LHCN-M2 (cell line): ENCODE data around the gene ZNF555. TPM values are rescaled to one million over a fixed set of nuclear protein-coding genes. Genes with fewer than 3 reads are reported as not detected.
A peak's percentile ranks its signal among the peaks of the same experiment; 100 is the strongest.

Source experiments
- DNase-seq: peaks from one replicate; pipeline ENCODE4 v3.0.0-alpha.2; 2012; ENCODE audit warnings: low read depth
- total RNA-seq: library from RNA; depleted of rRNA; stranded (reverse); fragments of >200 nt; gene quantifications from 2 replicates; pipeline ENCODE4 v1.2.3, GENCODE V29; 2014

The ZNF555 gene
- total RNA-seq, 1 experiment from 2014 or later: 7.7 TPM

DNA sequence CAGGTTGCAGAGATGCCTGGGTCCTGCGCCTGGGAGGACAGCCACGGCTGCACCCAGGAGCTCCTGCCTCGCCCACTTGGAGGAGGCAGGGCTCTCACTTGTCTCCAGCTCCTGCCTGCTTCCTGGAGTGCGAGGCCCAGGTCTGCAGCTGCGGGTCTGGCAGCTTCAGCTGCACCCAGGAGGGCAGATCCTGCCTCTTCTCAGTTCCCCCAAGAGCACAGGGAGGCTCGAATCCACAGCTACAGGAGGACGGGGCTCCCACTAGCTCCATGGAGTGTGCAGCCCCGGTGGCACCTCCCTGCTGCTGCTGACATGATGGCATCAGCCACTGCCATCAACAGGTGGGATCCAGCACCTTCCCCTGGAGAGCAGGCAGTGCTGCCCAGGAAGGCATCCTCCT is 17.1 kb upstream of the ZNF555 start:
- DNase-seq: no peak

DNA sequence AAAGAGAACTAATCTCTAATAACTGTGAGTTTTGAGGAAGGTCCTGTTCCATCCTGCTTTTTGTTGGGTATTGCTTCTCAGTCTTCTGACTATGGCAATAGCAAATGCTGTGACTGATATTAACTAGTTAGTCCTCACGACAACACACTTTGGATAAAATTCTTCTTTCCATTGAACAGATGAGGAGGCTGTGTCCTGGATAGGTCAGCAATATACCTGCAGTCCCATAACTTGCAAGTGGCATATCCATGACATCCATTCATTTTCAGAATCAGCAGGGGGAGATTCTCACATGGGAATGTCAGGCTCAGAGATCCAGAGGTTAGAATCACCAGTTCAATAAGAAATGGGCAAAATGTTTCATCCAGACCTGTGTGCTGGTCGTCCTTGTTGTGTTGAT is 14.3 kb upstream of the ZNF555 start:
- no peak for DNase-seq

DNA sequence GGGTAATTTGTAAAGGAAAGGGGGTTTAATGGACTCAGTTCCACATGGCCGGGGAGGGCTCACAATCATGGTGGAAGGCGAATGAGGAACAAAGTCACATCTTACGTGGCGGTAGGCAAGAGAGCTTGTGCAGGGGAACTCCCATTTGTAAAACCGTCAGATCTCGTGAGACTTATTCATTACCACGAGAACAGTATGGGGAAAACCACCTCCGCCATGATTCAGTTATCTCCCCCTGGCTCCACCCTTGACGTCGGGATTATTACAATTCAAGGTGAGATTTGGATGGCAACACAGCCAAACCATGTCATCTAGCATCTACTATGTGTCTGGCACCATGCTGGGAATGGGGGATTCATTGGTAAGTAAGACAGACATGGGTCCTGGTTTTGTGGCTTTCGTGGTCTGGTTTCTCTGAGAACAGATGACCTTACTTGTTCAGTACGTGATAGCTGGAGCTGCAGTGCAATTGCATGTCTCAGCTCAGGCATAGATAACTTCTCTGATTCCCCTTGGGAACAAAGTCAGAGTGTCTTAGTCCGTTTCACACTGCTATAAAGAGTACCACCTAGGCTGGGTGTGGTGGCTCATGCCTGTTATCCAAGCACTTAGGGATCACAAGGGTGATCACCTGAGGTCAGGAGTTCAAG is 13.3 kb upstream of the ZNF555 start:
- no peak for DNase-seq

DNA sequence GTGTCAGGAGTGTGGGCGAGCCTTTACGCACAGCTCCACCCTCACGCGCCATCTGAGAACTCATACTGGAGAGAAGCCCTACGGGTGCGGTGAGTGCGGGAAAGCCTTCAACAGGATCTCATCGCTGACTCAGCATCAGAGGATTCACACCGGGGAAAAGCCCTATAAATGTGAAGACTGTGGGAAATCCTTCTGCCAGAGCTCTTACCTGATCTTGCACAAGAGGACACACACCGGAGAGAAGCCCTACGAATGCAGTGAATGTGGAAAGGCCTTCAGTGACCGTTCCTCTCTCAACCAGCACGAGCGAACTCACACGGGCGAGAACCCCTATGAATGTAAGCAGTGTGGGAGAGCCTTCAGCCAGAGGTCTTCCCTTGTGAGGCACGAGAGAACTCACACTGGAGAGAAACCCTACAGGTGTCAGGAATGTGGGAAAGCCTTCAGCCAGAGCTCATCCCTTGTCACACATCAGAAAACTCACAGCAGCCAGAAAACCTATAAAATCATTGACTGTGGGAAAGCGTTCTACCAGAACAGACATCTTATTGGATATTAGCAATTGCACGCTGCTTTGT is 6.9 kb upstream of the ZNF555 start:
- DNase-seq: no peak

DNA sequence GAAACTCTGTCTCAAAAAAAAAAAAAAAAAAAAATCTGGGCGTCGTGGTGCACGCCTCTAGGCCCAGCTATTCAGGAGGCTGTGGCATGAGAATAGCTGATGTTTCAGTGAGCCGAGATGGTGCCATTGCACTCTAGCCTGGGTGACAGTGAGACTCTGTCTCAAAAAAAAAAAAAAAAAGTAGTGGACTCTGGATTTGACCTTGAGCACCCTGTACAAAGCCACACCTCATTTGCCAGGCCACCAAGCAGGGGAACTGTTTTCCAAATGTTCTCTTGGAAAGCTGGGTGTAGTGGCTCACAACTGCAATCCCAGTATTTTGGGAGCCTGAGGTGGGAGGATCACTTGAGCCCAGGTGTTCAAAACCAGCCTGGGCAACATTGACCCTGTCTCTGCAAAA is 3.8 kb upstream of the ZNF555 start:
- DNase-seq: no peak

DNA sequence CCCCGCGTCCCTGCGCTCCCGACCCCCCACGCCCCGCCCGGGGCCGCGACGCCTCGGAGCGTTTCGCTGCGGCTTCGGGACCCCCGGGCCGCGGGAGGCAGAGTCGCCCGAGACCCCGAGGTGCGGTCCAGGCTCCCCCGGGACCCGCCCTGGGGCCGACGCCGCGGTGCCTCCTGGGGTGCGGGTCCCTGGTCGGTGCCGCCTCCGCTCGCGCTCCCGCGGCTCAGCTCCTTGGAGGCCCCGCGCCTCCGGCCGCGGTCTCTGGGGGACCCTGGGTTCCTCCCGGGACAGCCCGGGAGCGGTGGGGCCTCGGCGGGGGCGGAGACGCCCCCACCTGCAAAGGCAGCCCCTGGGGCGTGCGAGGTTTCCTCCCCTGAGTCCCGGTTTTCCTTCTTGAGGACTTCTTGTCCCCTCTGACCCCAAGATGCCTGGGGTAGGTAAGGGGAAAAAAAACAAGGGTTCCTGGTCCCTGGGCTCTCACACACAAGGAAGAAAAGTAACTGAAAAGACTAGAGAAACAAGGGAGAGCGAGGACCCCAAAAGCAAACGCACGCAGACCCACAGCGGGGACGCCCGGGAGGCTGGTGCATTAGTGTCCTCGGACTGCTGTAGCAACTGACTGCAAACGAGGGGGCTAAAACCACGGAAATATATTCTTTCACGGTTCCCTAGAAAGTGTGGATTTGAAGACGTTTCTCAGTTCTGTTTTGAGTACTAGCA is 740 bp downstream of the ZNF555 start:
- no peak for DNase-seq

DNA sequence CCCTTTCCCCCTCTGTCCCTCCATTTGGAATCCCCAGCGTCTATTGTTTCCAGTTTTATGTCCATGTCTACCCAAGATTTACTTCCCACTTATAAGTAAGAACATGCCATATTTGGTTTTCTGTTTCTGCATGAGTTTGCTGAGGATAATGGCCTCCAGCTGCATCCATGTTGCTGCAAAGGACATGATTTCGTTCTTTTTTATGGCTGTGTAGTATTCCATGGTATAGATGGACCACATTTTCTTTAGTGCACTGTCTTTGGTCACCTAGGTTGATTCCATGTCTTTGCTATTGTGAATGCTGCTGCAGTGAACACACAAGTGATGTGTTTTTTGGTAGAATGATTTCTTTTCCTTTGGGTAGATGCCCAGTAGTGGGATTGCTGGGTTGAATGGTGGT is 3.8 kb downstream of the ZNF555 start:
- no peak for DNase-seq

DNA sequence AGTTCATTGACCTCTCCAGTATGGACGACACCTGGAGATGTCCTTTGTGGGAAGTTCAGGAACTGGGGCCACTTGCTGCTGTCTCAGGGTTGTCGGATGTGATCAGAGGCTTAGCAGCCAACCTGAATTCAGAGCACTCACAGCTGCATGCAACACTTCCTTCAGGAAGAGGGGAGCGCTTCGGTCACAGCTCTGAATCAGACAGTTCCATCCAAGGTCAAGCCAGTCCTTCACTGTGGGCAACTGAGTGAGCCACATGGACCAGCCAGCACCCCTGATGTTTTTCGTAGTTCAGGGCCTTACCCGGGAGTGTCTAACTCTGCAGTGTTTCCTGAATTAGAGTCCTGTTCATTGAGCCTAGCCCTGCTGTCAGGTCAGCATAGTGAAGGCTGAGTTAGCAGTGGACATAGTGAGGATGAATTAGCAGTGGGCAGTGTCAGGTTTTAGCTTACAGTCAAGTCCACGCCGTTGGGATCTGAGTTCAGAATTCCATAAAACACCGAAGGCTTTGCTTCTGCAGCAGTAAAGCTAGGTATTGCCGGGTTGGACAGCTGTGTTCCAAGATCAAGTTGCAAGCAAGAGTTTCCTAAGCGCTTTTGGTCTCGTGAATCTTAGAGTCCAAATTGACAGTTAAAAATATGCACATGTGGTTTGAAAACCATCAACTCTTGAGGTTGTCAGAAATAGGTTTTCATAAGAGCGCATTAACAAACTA is 5.1 kb downstream of the ZNF555 start:
- DNase-seq: peak; percentile 89

DNA sequence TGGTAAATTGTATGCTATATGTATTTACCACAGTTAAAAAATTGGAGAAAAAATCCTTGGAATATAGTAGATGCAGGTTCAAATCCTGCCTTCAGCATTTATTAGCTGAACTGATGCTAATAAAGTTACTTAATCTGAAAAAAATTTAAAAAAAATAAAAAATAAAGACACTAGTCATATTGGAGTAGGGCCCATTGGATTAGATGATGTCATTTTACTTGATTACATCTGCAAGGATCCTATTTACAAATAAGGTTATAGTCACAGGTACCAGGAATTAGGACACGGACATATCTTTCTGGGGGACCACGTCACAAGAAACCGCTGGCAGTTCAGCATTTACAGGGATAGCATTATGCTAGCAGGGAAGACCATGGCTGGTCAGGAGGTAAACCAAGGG is 6.2 kb downstream of the ZNF555 start:
- no peak for DNase-seq

DNA sequence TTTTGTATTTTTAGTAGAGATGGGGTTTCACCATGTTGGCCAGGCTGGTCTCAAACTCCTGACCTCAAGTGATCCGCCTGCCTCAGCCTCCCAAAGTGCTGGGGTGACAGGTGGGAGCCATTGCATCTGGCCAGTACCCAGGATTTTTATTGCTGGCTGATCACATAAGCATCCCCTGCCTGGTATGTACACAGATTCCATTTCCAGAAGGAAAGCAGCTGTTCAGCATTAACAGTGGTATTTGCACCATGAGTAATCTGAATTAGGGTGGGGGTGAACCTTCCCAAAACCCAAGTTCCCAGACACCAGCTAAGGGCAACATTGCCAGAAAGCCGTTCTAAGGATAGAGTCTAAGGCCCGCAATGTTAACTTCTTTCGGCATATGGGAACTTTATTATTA is 7.3 kb downstream of the ZNF555 start:
- DNase-seq: peak; percentile 96

DNA sequence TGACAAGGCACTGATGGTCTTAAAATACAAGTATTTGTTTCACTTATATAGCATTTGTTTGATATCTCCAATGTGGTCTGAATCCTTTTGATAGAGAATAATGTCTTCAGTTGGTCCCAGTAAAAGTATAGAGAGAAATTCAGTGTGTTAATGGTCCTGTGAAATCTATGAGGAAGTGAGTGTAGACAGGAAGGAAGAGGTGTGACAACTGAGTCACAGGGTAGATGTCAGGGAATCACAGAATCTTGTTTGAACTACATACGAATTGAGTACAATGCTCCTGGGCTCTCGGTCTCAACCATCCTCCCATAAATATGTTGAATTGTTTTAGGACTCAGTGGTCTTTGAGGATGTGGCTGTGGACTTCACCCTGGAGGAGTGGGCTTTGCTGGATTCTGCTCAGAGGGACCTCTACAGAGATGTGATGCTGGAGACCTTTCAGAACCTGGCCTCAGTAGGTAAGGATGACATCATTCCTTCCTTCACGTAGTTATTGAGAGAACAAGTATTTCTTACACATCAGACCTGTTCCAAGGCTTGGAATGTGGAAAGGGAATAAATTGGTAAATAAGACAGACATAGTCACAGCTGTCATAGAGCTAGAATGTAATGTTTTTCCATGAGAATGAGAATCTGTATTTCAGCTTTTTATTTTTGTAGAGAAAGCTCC is 9.1 kb downstream of the ZNF555 start:
- no peak for DNase-seq

DNA sequence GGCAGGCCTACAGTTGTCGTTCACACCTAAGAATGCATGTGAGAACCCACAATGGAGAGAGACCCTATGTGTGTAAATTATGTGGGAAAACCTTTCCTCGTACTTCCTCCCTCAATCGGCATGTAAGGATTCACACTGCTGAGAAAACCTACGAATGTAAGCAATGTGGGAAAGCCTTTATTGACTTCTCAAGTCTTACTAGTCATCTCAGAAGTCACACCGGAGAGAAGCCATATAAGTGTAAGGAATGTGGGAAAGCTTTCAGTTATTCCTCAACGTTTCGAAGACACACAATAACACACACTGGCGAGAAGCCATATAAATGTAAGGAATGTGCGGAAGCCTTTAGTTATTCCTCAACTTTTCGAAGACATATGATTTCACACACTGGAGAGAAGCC is 11.3 kb downstream of the ZNF555 start:
- DNase-seq: no peak

DNA sequence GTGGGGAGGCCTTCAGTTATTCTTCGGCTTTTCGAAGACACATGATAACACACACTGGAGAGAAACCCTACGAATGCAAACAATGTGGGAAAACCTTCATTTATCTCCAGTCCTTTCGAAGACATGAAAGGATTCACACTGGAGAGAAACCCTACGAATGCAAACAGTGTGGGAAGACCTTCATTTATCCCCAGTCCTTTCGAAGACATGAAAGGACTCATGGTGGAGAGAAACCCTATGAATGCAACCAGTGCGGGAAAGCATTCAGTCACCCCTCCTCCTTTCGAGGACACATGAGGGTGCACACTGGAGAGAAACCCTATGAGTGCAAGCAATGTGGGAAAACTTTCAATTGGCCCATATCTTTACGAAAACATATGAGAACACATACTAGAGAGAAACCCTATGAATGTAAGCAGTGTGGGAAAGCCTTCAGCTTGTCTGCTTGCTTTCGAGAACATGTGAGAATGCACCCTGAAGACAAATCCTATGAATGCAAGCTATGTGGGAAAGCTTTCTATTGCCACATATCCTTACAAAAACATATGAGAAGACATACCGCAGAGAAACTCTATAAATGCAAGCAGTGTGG is 11.8 kb downstream of the ZNF555 start:
- peak; percentile 9 for DNase-seq

DNA sequence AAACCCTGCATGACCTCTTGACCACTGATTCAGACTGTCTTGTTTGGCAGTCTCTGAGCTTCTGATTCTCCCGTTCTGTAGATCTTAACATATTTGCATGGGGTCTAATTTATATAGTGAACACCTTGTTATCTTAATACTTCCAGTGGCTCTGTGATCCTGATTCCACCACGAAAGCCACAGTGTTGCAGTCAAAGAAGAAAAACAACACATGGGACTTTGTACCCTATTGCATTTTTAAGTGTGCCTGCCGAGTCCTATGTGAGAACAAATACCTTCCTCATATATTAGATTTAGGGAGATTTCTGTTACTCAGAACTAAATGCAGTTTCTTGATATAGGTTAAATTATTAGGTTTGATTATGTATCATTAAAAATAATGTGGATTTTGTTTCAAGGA is 13.6 kb downstream of the ZNF555 start:
- no peak for DNase-seq

DNA sequence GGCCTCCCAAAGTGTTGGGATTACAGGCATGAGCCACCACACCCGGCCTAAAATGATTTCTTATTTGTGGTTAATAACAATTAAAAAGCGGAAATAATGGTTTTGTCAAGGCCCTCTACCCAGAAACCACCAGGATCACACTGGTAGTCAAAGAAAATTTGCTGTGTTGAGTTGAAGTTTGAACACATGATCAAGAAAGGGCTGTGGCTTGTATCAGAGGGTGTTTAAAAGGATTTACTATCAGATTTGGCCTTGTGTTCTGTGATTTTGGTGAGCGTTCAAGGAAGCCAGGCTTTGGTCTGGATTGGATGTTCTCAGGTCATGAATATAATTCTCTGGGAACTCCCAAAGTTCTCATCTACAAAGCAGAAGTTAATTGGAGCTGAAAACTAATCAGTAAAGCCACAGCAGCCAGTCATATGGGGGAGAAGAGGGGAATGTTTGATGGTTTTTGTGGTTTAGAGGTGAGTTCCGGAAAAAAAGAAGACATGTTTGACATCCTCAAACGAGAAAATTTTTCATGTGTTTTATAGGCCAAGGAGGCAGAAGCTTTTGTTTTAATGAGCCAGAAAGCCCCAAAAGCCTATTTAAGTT is 15.3 kb downstream of the ZNF555 start:
- no peak for DNase-seq

DNA sequence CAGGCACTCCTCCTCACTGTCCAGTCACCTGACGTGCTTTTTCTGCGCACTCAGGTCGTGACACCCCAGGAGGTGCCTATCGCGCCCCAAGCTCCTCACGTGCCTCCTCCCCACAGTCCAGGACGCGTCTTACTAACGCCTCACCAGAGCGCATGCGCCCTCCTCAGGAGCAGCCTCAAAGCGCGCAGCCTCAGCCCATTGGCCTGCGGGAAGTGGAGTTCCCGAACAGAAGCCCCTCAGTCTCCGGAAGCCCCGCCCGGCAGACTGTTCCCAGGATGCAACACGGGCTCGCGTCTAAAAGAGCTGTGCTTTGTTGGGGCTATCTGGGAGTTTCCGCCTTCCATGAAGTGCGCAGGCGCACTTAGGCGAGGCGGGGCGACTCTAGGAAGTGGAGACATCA is 17.6 kb downstream of the ZNF555 start:
- DNase-seq: no peak

DNA sequence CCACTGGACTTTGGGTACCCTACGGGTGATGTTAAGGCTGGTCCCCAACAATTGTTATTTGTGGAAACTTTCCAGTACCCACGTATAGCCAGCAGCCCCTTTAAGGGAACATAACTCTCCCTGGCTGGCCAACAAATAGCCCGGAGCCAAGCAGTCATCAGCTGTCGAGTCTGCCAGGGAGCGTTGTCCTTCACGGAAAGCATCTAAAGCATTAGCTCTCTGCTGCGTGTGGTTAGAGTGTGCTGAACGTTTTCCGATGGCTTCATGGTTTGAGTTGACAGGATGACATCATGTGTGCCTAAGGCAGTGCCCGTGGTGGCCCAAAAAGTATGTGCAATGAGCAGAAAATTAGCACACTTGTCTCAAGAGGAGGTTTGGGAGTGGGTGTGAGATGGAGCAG is 22.5 kb downstream of the ZNF555 start:
- no peak for DNase-seq

DNA sequence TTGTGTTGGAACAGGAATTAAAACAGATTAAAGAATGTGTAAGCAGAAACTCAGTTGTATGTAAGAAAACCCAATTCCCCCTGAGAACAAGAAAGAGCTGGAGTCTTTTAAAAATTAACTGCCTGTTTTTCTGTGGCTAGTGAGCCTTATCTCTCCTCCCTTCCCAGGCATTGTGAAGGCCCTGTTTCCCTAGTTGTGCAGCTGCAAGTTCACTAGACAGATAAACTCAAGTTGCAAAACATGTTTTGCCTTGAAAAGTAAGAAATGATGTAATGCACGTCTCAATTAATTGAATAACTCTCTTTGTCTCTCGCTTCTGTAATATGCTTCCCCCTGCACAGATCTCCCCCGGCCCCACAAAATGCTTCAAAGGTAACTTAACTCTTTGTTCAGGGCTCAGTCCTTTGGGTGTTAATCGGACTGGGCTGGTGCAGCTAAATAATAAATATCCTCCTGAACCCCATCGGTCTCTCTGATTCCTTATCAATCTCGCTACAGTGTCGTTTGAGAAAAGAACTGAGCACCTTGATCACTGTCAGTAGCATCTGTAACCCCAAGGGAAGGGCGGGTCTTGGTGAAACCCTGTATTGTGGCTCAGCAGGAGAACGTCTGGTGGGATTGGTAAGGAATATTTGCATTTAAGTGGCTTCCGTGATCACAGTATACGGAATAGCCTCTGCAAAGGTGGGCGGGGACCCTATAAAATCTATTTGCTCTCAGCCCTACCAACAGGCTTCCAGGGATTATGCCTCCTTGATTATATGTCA is 24.2 kb downstream of the ZNF555 start:
- no peak for DNase-seq

DNA sequence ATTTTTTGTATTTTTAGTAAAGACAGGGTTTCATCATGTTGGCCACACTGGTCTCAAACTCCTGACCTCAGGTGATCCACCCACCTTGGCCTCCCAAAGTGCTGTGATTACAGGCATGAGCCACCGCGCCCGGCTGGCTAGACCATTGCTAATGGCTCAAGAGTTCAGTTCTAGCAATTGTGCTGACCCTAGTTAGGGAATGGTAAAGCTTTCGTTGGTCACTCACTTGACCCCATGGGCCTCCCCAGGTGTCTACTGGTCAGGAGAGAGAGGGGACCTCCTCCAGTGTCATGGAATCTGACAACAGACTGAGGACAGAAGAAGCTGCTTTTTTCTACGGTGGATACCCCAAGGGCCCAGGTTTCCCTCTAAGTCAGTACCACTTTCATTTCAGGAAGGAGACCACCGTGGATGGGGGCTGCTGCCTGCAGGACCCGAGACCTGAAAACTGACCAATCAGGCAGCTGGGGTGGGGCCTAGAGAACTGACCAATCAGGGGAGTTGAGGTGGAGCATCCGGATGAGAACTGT is 25.3 kb downstream of the ZNF555 start:
- no peak for DNase-seq
